Measurements from ENCODE around the gene ARL5C.

DNA sequence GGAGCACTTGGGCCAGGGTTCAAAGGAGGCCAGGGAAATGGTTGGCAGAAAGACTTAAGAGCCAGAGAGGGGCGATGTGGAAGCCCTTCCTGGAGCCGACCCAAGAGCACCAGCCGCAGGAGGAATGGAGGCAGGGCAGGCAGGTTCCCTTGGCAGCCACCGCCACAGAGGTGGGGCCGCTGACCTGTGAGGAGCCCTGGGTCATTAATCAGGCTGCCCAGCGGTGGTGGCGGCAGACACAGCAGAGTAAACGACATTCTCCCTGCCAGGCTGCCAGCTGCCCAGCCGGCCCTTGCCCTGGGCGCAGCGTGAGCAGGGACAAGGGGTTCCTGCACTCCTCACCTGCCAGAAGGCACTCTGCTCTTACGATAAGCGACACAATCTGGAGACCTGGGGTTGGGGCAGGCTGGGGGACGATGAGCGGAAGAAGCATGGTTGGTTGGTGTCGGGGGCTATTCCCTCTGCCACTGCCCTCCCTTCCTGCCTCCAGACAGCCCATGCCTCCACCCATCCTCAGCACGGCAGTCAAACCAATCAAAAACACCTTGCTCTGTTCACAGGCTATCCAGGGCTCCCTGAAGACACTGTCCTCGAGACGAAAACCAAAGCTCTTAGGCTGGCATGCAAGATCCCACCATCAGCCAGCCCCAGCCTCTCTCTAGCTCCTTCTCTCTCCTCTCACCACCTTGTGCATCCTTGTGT lies 55.4 kb downstream of the ARL5C start:
- TF ChIP-seq CBFB (CRISPR knock-in tag; IDR thresholded peaks at IDR 0.05; ENCODE audit: low read depth) (no peak), CTCF (IDR thresholded peaks at IDR 0.05) (no peak), SMAD4 (CRISPR knock-in tag; IDR thresholded peaks at IDR 0.05) (no peak), NR1H2 (CRISPR knock-in tag; IDR thresholded peaks at IDR 0.05) (no peak), ESRRA (CRISPR knock-in tag; IDR thresholded peaks at IDR 0.05; ENCODE audit: borderline replicate concordance) (no peak), ZNF263 (CRISPR knock-in tag; IDR thresholded peaks at IDR 0.05; ENCODE audit: low read depth) (no peak), MXD4 (CRISPR knock-in tag; IDR thresholded peaks at IDR 0.05; ENCODE audit: borderline replicate concordance) (no peak), ATF3 (CRISPR knock-in tag; conservative IDR thresholded peaks at IDR 0.05) (no peak), USF2 (CRISPR knock-in tag; IDR thresholded peaks at IDR 0.05) (no peak), CREM (CRISPR knock-in tag; IDR thresholded peaks at IDR 0.05) (no peak)
- TF ChIP-seq, protein P1, sequence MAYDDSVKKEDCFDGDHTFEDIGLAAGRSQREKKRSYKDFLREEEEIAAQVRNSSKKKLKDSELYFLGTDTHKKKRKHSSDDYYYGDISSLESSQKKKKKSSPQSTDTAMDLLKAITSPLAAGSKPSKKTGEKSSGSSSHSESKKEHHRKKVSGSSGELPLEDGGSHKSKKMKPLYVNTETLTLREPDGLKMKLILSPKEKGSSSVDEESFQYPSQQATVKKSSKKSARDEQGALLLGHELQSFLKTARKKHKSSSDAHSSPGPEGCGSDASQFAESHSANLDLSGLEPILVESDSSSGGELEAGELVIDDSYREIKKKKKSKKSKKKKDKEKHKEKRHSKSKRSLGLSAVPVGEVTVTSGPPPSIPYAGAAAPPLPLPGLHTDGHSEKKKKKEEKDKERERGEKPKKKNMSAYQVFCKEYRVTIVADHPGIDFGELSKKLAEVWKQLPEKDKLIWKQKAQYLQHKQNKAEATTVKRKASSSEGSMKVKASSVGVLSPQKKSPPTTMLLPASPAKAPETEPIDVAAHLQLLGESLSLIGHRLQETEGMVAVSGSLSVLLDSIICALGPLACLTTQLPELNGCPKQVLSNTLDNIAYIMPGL (CRISPR knock-in tag; IDR thresholded peaks at IDR 0.05) = no peak
- TF ChIP-seq, protein P2, sequence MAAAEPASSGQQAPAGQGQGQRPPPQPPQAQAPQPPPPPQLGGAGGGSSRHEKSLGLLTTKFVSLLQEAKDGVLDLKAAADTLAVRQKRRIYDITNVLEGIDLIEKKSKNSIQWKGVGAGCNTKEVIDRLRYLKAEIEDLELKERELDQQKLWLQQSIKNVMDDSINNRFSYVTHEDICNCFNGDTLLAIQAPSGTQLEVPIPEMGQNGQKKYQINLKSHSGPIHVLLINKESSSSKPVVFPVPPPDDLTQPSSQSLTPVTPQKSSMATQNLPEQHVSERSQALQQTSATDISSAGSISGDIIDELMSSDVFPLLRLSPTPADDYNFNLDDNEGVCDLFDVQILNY (CRISPR knock-in tag; IDR thresholded peaks at IDR 0.05) = no peak

All from WTC11 (cell line).